HFF-Myc (cell line): ENCODE measurements around the gene FARP1.

ENCODE experiments used
- DNase-seq: peaks from one replicate; pipeline ENCODE4 v3.0.0-alpha.2; 2011; ENCODE audit warnings: low read depth; ENCODE audit errors: extremely low read depth
- H3K4me3 ChIP-seq: replicated peaks from 2 replicates; pipeline ENCODE4 v1.5.1; 2011; ENCODE audit warnings: low read depth, mild to moderate bottlenecking, control low read depth, low read length
- CTCF ChIP-seq: IDR thresholded peaks from 2 replicates; pipeline ENCODE4 v1.5.1; 2012; ENCODE audit warnings: mild to moderate bottlenecking, low read depth, low read length, control low read depth; ENCODE audit errors: missing control alignments

The FARP1 gene

GRCh38 chr13:98442391-98443230, 299.7 kb downstream of the FARP1 start:
- DNase-seq: no peak
- TF ChIP-seq CTCF: no peak
- no peak overlapping the region for H3K4me3 ChIP-seq

- no peak for TF ChIP-seq CTCF
These were observed 300.4 kb downstream of the FARP1 start for GRCh38 chr13:98443329-98443728.

GRCh38 chr13:98443800-98444325, 301.0 kb downstream of the FARP1 start:
- no peak overlapping the region for H3K4me3 ChIP-seq
- DNase-seq: no peak
- no peak for TF ChIP-seq CTCF

More at GRCh38 chr13:98443329-98443728, 300.4 kb downstream of the FARP1 start:
- no peak overlapping the region for H3K4me3 ChIP-seq
- DNase-seq: peak; percentile 49

DNA sequence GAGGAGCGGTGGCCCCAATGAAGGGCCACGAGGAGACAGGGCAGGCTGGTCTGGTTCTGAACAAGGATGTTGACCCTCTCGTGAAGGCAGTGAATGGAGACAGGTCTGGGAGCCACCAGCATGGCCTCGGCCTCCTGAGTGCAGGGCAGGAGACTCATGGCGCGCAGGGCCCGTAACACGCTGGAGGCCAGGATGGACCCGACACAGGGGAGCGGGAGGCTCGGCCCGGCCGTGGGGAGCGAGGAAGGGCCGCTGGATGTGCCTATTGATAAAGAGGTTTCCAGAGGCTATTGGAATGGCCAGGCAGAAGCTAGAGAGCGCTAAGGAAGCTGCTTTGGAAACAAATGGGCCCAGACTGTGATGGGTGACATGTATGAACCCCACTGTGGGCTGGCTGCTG, 301.5 kb downstream of the FARP1 start:
- DNase-seq: no peak
- TF ChIP-seq CTCF: no peak
- H3K4me3 ChIP-seq: no peak overlapping the region

DNA sequence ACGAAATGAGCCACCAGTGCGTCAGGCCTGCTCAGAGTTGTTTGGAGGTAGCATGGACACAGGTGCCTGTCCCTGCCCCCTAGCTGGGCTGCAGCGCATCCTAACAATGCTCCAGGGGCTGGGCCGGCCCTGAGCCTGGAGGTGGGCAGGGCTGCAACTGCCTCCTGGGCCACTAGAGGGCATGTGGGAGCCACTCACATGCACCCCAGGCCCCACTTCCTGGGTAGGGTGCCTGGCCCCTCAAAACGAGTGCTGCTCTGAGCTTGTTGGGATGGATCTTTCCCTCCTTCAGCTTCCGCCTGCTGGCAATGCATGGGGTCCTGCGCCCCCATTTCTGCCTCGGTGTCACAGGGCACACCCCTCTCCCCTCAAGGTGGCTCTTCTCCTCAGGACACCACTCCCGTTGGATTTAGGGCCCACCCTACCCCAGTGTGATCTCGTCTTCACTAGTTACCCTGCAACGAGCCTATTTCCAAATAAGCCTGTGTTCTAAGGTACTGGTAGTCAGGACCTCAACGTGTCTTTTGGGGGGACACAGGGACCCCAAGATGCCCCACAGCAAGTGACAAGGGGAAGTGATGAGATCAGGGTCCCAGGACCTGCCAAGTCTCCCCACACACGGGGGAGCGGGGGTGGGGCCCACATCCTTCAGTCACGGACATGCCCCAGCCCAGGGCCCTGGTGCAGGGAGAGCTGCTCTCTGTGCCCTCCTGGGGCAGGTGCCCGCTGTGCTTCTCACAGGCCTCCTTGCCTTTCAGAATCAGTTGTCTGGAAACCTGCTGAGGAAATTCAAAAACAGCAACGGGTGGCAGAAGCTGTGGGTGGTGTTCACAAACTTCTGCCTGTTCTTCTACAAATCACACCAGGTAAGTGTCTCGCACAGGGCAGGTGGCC, 302.7 kb downstream of the FARP1 start:
- TF ChIP-seq CTCF: peak; percentile 96
- no peak for DNase-seq
- H3K4me3 ChIP-seq: no peak overlapping the region

DNA sequence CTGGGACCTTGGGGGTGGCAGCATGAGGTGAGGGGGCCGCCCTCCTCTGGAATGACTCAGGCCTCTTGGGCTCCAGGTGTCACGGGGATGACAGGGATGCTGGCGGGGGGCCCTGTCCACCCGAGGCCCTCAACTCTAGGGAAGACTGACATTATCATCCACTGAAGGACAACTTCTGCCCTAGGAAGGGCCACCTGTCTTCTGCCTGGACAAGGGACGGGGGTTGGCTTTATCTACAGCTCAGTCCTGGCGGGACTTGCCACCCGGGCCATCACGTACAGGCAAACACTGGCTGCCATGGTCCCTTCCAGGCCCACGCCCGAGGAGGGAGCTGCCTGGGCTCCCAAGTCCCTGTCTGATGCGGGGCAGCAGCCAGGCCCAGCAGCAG, 303.3 kb downstream of the FARP1 start:
- no peak for DNase-seq
- H3K4me3 ChIP-seq: no peak overlapping the region
- no peak for TF ChIP-seq CTCF
